ACC112 (cell line): Measurements from ENCODE around the gene SLC18A3.
A peak's percentile ranks its signal among the peaks of the same experiment; 100 is the strongest.

Experiments
- H2AFZ ChIP-seq: fragments of 200-600 bp; sonication (generic); one replicate; pipeline ENCODE4 v1.6.0; 2017; ENCODE audit warnings: antibody characterized with exemption, low read length; ENCODE audit not compliant: unreplicated experiment
- H3K27ac ChIP-seq: fragments of 200-600 bp; sonication (generic); 2 replicates; pipeline ENCODE4 v1.5.1; 2014; ENCODE audit warnings: low read depth, mild to moderate bottlenecking, antibody characterized with exemption, low read length, moderate library complexity
- H3K27me3 ChIP-seq: fragments of 200-600 bp; sonication (generic); 2 replicates; pipeline ENCODE4 v1.6.1; 2014; ENCODE audit warnings: mild to moderate bottlenecking, antibody characterized with exemption, low read length, moderate library complexity, mixed read lengths; ENCODE audit not compliant: insufficient read depth
- H3K36me3 ChIP-seq: fragments of 200-600 bp; sonication (generic); 2 replicates; pipeline ENCODE4 v1.6.1; 2016; ENCODE audit warnings: mild to moderate bottlenecking, antibody characterized with exemption, low read length, moderate library complexity, mixed read lengths; ENCODE audit not compliant: insufficient read depth
- H3K4me1 ChIP-seq: fragments of 200-600 bp; sonication (generic); one replicate; pipeline ENCODE4 v1.6.1; 2016; ENCODE audit warnings: low read length, mixed read lengths; ENCODE audit not compliant: insufficient read depth, unreplicated experiment, control insufficient read depth
- H3K4me3 ChIP-seq: fragments of 200-600 bp; sonication (generic); 2 replicates; pipeline ENCODE4 v1.5.1; 2014; ENCODE audit warnings: mild to moderate bottlenecking, low read depth, low read length
- H3K79me2 ChIP-seq: fragments of 200-600 bp; sonication (generic); one replicate; pipeline ENCODE4 v1.6.0; 2016; ENCODE audit warnings: low read length; ENCODE audit not compliant: control insufficient read depth, unreplicated experiment, insufficient read depth

The SLC18A3 gene

DNA sequence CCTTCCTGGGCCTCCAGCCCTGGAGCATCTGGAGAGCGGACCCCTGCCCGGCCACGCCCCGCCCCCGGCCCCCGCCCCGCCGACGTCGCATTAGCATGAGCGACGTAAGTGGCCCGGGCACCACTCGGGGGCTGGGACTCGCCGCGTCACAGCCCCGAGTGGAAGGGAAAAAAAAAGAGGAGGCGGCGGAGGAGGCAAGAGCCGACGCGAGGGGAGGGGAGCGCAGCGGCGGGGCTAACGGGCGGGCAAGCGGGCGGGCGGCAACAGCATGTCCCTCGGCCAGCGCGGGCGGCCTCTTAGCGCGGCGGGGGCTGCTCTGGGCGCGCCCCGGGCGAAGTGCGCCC, at the start of gene SLC18A3:
SLC18A3 (plus strand) TSS at position 197 of the 344 bp plus-strand sequence. CDS start 431 bp downstream, outside the sequence.
- Histone ChIP-seq H3K27me3 (peaks cover 84% of the 10 kb centered on the region), H3K27ac (no peak within 1 kb of the TSS), H2AFZ (no peak within 1 kb of the TSS), H3K79me2 (no peaks in the 10 kb centered on the region), H3K36me3 (no peaks in the 10 kb centered on the region), H3K4me3 (peak within 1 kb of the TSS; percentile 36; the same call in 1 of the 2 replicates), H3K4me1 (peaks cover 8% of the 10 kb centered on the region)

DNA sequence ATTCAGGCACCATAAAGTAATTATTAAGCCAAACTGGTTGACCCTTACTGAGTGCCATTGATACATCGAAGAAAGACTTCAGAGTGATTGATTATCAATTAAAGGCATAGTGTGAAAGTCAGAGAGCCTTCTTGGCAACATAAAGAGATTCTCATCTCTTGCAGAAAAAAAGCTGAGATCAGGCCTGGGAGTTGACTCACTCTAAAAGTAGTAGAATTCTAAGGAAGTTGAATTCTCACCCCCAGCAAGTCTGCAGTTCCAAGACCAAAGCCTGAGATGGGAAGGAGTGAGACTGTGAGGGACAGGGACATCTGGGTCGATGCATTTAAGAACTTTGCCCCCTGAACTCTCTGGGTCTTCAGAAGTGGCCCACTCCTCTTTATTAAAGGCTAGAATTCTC, 49.6 kb upstream of the SLC18A3 start:
- Histone ChIP-seq H2AFZ (no peak overlapping the region), H3K36me3 (no peaks in the 10 kb centered on the region), H3K27me3 (no peaks in the 10 kb centered on the region), H3K79me2 (no peaks in the 10 kb centered on the region), H3K4me1 (peaks cover 21% of the 10 kb centered on the region), H3K27ac (no peak overlapping the region), H3K4me3 (no peak overlapping the region)

DNA sequence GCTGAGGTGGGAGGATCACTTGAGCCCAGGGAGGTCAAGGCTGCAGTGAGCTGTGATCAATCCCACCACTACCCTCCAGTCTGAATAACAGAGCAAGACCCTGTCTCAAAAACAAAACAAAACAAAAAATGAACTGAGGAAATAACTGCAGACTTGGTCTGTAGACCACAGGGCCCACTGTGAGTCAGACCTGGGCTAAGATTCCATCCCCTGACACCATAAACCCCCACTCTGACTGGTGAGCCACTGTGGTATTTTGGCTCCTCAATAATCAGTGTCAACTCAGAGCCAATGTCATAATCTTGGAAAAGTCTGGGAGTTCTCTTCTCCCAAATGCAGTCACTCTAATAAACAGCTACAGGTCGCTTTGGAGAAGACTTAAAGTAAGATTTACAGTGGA, 47.2 kb upstream of the SLC18A3 start:
- Histone ChIP-seq H3K4me1 (peaks cover 22% of the 10 kb centered on the region), H3K27ac (0 out of 2 replicates have a peak overlapping the region, but pooled peaks have one; percentile 17), H2AFZ (no peak overlapping the region), H3K79me2 (no peaks in the 10 kb centered on the region), H3K4me3 (no peak overlapping the region), H3K36me3 (no peaks in the 10 kb centered on the region), H3K27me3 (no peaks in the 10 kb centered on the region)

DNA sequence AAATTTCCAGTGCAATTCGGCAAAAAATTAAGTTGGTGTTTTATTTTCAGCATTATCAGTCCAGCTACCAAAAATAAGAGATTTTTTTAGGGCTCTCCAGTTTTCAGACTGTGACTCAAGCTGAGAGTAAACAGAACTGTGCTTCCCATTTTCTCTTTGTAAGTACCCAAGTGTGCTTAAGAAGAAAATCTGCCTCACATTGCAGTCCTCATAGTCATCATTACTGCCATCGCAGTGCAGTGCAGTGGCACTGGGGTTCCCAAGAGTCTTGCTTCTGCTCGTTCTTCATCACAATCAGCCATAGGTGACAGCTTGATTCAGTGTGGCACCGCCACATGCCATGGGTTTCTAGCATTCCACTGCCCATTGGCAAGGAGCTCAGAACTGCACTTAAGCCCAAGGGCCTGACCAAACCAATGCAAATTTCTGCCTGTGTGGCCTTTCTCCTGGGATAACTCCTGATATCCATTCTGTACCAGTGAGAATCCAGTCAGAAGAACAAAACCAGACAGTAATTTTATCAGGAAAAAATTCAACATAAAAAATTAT, 45.6 kb upstream of the SLC18A3 start:
- H3K4me3 ChIP-seq = no peak overlapping the region
- no peak overlapping the region for H2AFZ ChIP-seq
- peaks cover 37% of the 10 kb centered on the region for H3K4me1 ChIP-seq
- H3K36me3 ChIP-seq = no peaks in the 10 kb centered on the region; the same call in 1 of the 2 replicates
- H3K27me3 ChIP-seq = no peaks in the 10 kb centered on the region
- H3K79me2 ChIP-seq = no peaks in the 10 kb centered on the region
- H3K27ac ChIP-seq = no peak overlapping the region

DNA sequence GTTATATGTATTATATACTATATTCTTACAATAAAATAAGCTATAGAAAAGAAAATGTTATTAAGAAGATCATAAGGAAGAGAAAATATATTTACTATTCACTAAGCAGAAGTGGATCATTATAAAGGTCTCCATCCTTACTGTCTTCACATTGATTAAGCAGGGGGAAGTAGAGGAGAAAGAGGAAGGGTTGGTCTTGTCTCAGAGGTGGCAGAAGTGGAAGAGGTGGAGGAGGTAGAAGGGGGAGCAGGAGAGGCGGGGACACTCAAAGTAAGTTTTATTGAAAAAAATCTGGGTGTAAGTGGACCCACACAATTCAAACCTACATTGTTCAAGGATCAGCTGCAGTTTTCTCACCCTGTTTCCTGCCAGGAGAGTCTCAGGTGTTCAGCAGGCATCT, 42.3 kb upstream of the SLC18A3 start:
- H3K27me3 ChIP-seq = no peaks in the 10 kb centered on the region
- H2AFZ ChIP-seq = peak overlapping the region; percentile 55
- H3K4me1 ChIP-seq = peaks cover 43% of the 10 kb centered on the region
- no peaks in the 10 kb centered on the region; the same call in 1 of the 2 replicates for H3K36me3 ChIP-seq
- H3K4me3 ChIP-seq = peak overlapping the region; percentile 66; the same call in 1 of the 2 replicates
- H3K79me2 ChIP-seq = no peaks in the 10 kb centered on the region
- peak overlapping the region; percentile 90 for H3K27ac ChIP-seq

DNA sequence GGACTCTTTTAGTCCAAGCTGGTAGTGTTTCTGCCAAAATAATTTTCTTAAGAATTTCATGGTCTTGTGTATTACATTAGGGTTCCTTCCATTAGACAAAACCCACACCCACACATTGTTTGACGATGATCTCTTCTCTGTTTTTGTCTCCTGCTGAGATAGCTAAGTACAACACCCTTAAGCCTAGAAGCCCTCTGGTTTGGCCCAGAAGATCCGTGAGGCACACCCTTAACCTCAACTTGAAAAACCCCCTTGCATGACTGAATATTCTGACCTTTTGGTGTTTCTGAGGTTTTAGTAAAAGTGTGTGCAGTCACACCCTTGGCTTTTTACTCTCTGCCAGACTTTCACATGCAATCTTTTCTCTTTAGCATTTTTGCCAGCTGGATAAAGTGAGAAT, 41.9 kb upstream of the SLC18A3 start:
- H3K27me3 ChIP-seq = no peaks in the 10 kb centered on the region
- peak overlapping the region; percentile 55 for H2AFZ ChIP-seq
- no peaks in the 10 kb centered on the region; the same call in 1 of the 2 replicates for H3K36me3 ChIP-seq
- peaks cover 39% of the 10 kb centered on the region for H3K4me1 ChIP-seq
- peak overlapping the region; percentile 66 for H3K4me3 ChIP-seq
- no peaks in the 10 kb centered on the region for H3K79me2 ChIP-seq
- H3K27ac ChIP-seq = peak overlapping the region; percentile 90

DNA sequence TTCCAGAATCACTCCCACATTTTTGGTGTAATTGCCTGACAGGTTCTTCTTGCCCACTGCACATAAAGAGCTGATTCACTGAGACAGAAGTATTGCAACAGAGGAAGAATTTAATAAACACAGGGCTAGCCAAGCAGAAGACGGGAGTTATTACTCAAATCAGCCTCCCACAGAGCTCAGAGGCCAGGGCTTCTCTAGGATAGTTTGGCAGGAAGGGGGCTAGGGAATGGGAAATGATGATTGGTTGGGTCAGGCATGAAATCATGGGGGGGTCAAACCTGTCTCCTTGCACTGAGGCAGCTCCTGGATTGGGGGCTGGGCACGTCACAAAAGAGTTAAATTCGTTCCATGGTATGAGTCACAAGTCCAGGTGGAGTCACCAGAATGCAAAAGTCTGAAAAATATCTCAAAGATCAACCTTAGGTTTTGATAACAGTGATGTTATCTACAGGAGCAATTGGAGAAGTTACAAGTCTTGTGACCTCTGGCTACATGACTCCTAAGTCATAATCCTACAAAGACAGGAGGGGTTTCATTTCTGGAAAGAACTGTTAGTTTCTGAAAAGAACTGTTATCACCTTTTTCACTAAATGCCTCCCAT, 41.0 kb upstream of the SLC18A3 start:
- H2AFZ ChIP-seq = peak overlapping the region; percentile 29
- H3K79me2 ChIP-seq = no peaks in the 10 kb centered on the region
- peak overlapping the region; percentile 90 for H3K27ac ChIP-seq
- H3K27me3 ChIP-seq = no peaks in the 10 kb centered on the region
- H3K4me3 ChIP-seq = peak overlapping the region; percentile 66
- no peaks in the 10 kb centered on the region; the same call in 1 of the 2 replicates for H3K36me3 ChIP-seq
- peaks cover 41% of the 10 kb centered on the region for H3K4me1 ChIP-seq

DNA sequence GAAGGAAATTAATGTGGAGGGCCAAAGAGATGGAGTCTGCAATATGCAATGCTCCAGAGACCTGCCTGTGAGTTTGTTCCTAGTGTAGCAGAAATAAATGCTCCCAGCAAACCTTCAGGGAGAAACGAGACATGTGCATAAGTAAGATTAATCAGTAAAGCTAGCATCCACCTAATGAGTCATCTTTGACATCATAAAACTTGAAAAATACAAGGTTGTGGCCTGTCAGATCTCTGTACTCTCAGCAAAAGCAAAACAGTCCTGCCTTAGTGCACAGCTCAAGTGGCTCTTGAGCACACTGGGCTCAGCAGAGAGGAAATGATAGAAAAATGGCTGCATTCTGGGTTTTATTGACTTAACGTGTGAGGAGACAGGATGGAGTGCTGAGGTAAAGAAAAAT, 38.7 kb upstream of the SLC18A3 start:
- no peaks in the 10 kb centered on the region for H3K79me2 ChIP-seq
- no peak overlapping the region for H3K27ac ChIP-seq
- H3K27me3 ChIP-seq = no peaks in the 10 kb centered on the region
- no peak overlapping the region for H2AFZ ChIP-seq
- H3K36me3 ChIP-seq = no peaks in the 10 kb centered on the region; the same call in 1 of the 2 replicates
- H3K4me1 ChIP-seq = peaks cover 36% of the 10 kb centered on the region
- H3K4me3 ChIP-seq = 0 out of 2 replicates have a peak overlapping the region, but pooled peaks have one; percentile 6

DNA sequence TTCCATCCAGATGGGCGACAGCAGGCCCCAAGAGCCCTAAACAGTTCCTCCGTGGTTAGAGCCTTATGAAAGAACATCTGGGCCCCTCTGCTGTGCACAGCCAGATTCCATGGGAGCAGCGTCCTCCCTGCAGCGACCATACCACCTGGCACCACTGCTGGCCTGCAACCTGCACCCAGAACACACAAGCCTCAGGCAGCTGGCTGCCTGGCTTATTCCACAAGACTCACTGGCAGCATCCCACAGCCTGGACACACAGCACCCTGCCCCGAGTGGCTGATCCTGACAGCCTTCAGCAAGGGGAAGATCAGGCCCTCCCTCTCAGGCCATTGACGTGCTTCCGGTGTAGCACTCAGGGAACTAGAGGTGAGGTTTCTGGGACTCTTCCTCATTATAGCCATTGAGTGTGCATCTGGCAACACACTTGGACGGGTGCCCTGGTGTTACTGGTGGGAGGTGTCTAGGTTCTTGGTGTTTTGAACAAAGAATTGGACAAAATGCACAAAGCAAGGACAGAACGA, 37.5 kb upstream of the SLC18A3 start:
- Histone ChIP-seq H3K4me1 (peaks cover 36% of the 10 kb centered on the region), H3K4me3 (no peak overlapping the region), H3K27me3 (no peaks in the 10 kb centered on the region), H3K36me3 (no peaks in the 10 kb centered on the region; the same call in 1 of the 2 replicates), H2AFZ (no peak overlapping the region), H3K27ac (no peak overlapping the region), H3K79me2 (no peaks in the 10 kb centered on the region)

DNA sequence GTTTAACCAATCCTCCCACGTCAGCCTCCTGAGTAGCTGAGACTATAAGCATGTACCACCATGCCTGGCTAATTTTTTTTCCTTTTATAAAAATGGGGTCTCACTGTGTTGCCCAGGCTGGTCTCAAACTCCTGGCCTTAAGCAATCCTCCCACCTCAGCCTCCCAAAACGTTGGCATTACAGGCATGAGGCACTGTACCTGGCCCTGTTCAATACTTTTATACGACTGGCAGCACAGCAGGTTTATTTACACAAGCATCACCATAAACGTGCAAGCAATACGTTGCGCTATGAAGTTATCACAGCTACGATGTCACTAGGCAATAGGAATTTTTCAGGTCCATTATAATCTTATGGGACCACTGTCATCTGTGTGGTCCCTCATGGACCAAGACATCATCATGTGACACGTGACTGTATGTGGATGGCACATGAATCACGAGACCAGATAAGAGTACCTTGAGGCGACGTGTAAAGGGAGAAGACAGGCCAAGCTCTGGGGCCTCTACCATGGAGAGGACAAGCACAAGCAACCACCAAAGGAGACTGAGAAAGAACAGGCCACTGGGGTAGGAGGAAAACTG, 34.5 kb upstream of the SLC18A3 start:
- H2AFZ ChIP-seq = no peak overlapping the region
- no peaks in the 10 kb centered on the region for H3K27me3 ChIP-seq
- no peaks in the 10 kb centered on the region for H3K36me3 ChIP-seq
- H3K4me3 ChIP-seq = no peak overlapping the region
- no peaks in the 10 kb centered on the region for H3K79me2 ChIP-seq
- peaks cover 22% of the 10 kb centered on the region for H3K4me1 ChIP-seq
- H3K27ac ChIP-seq = no peak overlapping the region
